GDM1 (cell line): ENCODE measurements around the gene STX1B.
"Not testable (repeated sequence)": the region's sequence is repeated elsewhere in the genome, so short reads cannot be mapped to it uniquely, and the experiment has no call there.

ENCODE experiments used
- DNase-seq: peaks from one replicate; lab custom pipeline; 2025; lab: John Stamatoyannopoulos, UW

STX1B gene

GRCh38 chr16:31013292-31013691 is 2.9 kb upstream of the STX1B start:
- DNase-seq, result not testable (repeated sequence)

- not testable (repeated sequence) for DNase-seq
Observed at GRCh38 chr16:31011815-31012214, 1.4 kb upstream of the STX1B start.

DNA sequence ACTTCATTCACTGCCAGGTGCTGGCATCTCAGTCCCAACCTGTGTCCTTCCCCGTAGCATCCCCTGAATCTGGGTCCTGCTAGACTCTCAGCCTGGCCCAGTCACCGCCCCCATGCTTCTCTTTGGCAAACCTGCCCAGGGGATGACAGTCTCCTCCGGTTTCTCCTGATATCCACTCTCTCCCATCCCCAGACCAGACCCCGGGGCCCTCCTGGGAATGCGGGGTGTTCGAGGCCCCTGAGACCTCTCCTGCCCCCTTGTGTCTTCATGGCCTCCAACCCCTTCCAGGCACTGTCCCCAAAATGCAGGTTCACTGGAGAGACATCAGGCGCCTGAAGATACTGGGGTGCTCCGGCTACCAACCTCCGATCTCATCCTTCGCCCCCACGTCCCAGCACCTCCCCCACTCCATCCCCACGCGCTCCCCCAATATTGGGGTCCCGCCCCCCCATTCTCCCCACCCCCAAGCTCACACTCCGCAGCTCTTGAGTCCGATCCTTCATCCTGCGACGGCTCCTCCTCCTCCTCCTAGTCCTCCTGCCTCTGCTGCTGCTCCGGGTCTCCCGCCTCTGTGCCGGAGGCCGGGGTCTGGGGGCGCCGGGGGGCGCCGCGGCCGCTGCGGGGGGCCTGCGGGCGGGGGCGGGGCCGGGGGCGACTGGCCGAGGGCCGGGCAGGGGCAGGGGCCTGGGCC is 399 bp downstream of the STX1B start:
- no peak for DNase-seq

DNA sequence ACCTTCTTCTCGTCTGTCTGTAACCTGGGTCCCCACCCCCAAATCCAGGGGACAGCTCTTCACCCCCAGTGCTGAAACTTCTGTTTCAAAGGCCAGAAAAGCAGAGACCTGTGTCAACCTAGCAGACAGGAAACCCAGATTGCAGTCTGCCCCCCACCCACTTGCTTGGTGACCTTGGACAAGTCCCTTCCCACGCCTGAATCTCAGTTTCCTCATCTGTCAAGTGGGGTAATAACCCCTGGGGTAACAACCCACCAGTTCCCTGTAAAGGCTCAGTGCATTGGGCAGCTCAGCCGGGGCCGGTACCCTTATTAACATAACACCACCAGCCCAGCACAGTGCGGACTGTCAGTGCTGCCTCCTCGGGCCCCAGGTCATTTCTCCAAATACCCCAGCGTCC is 1.3 kb downstream of the STX1B start:
- no peak for DNase-seq

- no peak for DNase-seq
Observed at GRCh38 chr16:31008551-31008950, 1.9 kb downstream of the STX1B start.

GRCh38 chr16:31008149-31008548 is 2.3 kb downstream of the STX1B start:
- DNase-seq, result no peak

GRCh38 chr16:31007684-31008083 is 2.8 kb downstream of the STX1B start:
- no peak for DNase-seq

DNA sequence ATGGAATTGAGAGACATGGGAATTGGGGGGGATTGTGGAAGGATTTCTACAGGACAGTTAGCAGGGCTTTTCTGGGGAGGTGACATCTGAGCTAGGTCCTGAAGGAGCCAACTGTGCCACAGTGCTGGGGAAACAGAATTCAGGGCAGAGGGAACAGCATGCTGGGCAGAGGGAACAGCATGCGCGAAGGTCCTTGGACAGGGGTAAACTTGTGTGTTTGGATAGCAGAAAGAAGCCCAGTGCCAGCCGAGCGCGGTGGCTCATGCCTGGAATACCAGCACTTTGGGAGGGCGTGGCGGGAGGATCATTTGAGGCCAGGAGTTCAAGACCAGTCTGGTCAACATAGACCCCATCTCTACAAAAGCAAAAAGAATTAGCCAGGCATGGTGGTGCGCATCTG is 3.8 kb downstream of the STX1B start:
- DNase-seq, result no peak

GRCh38 chr16:31006086-31006385 is 4.4 kb downstream of the STX1B start:
- DNase-seq, result no peak

DNA sequence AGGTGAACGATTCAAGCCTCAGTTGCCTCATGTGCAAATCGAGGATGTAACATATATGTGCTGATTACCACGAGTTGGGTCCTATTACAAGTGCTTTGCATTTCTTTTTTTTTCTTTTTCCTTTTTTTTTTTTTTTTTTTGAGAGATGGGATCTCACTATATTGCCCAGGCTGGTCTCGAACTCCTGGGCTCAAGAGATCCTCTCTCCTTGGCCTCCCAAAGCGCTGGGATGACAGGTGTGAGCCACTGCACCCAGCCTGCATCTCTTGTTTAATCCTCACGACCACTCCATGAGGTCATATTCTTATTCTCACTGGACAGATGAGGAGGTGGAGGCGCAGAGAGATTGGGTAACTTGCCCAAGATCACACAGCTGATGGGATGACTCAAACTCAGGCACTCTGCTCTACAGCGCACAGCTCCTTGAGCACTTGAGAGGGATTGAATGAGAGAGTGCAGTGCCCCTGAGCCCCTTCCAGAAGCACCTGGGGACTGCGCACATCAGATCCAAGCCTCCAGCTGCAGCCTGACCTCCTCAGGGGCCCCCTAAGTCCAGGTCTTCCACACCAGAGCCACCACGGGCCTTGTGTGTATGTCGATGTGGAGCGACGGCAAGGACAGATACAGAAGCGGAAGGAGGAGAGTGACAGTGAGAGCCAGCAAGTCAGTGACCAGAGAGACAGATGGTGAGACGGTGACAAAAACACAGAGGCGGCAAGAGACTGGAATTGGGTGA is 4.9 kb downstream of the STX1B start:
- no peak for DNase-seq

GRCh38 chr16:31004658-31005057 is 5.8 kb downstream of the STX1B start:
- DNase-seq, result no peak

DNA sequence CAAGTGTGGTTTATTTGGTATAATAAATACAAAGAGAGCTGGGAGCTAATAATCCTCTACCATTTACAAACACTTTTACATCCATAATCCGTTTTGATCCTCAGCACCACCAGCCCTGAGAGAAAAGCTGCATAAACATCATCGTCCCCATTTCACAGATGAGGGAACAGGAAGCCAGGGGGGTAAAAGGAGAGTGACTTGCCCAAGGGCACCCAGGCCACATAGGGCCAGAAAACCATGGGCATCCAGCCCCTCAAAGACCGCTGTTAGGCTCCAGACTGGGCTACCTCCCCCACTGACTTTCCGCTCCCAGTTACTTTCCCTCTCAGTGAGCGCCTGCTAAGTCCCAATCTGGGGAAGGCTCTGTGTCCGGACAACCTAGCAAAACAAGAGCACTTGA is 6.7 kb downstream of the STX1B start:
- no peak for DNase-seq

- no peak for DNase-seq
Observed at GRCh38 chr16:31002862-31003341, 7.5 kb downstream of the STX1B start.

- DNase-seq, result no peak
Observed at GRCh38 chr16:31002250-31002700, 8.2 kb downstream of the STX1B start.

DNA sequence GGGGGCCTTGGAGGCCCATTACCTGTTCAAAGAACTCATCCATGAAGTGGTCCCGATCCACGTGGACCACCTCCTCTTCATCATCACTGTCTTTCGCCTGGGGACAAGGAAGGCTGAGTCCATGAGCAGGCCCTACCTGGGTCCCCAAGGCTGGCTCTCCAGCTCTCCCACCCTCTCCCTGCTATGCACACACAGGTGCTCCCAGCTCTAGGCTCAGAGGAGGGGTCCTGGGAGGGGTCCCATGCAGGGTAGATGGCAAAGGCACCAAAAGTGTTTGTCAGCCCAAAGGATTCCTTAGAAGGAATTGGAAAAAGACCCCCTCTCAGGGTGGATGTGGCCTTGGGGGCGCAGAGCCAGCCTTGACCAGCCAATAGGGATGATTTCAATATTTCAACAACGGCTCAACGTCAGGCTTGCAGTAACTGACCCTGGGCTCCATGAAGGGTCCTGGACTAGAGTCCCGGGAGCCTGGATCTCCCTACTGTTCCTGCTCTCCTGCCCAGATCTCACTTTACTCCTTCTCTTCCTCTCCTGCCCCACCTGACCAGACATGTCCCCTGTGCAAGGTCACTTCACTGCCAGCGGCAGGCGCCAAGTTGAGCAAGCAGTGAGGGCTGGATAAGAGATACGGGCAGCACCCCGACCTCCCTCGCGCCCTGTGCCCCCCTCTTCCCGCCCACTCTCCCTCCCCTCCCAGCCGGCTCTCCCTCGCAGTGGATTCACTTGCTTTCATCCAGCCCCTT is 8.8 kb downstream of the STX1B start:
- no peak for DNase-seq

GRCh38 chr16:31000671-31001382 is 9.6 kb downstream of the STX1B start:
- no peak for DNase-seq

DNA sequence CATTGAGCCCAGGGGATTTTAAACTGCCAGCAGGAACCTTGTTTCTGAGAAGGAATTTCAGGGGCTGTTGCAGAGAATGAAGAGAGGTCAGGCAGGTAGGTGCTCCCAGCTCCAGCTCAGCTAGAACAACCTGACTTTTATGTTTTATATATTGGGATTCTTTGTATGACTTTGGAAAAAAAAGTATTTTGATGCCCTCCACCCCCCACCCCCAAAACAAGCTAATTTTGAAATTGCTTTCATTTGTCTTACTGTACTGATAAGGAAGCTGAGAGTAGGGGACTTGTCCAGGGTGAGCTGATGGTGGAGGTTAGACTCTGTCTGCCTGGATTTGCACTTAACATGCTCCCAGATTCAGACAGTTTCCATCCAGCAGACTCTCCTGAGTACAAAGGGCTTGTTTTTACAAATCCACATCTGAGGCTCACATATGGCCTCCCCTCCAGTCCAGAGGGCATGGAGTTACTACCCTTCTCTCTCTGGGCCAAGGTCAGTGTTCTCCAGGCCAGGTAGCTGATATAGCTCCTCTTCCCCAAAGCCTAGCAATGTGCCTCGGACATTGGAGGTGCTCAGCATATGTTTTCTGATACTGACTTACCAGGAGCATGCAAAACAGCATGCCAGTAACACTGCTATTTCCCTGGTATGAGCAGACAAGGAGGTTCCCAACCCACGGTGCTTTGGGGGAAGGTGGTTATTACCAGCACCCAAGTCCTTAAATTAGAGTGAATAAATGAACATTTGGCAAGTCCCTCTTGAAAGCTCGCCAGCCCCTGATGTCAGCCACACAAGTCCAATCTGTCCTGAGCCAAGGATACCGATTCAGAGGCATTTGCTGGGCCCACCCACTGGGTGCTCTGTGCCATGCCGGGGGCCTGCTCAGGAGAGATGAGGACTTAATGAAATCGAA is 11.3 kb downstream of the STX1B start:
- no peak for DNase-seq

GRCh38 chr16:30997725-30998711 is 12.4 kb downstream of the STX1B start:
- no peak for DNase-seq

GRCh38 chr16:30996985-30997724 is 13.3 kb downstream of the STX1B start:
- DNase-seq, result no peak
